OCI-LY1 (cell line): ENCODE measurements around the gene ERV3-1.

Source experiments
- EZH2 ChIP-seq: fragments of 200-600 bp; sonication (generic), shearing (Covaris generic); IDR thresholded peaks from 2 replicates; pipeline ENCODE4 v1.8.0; 2017; ENCODE audit warnings: borderline replicate concordance, mixed run types, mild to moderate bottlenecking, antibody characterized with exemption, low read length, moderate library complexity, mixed read lengths
- TF ChIP-seq, protein P1 (sequence below): fragments of 200-600 bp; sonication (generic), shearing (Covaris generic); IDR thresholded peaks from 2 replicates; pipeline ENCODE4 v1.5.1; 2017; ENCODE audit warnings: mild to moderate bottlenecking, antibody characterized with exemption, low read length, moderate library complexity, mixed read lengths

DNA sequence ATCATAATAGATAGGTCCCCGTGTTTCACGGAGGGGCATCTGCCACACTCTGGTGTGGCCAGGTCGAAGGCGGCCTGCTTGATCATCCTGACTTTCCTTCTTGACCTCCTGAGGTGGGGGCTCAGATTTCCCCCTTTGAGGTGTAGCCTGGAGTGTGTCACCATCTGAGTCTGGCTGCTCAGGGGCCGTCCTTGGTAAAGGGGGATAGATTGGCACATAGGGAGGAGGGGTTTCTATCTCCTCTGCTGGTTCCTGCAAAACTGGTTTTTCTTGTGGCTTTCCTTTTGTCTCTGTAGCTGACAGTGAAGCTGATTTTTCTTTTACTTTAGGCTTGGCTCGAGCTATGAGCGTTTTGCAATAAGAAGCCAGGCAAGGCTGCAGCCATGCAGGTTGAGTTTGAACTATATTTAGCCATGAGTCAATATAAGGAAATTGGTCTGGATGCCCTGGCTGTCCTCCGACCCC is 8.5 kb downstream of the ERV3-1 start:
- TF ChIP-seq EZH2, result no peak
- TF ChIP-seq, protein P1, sequence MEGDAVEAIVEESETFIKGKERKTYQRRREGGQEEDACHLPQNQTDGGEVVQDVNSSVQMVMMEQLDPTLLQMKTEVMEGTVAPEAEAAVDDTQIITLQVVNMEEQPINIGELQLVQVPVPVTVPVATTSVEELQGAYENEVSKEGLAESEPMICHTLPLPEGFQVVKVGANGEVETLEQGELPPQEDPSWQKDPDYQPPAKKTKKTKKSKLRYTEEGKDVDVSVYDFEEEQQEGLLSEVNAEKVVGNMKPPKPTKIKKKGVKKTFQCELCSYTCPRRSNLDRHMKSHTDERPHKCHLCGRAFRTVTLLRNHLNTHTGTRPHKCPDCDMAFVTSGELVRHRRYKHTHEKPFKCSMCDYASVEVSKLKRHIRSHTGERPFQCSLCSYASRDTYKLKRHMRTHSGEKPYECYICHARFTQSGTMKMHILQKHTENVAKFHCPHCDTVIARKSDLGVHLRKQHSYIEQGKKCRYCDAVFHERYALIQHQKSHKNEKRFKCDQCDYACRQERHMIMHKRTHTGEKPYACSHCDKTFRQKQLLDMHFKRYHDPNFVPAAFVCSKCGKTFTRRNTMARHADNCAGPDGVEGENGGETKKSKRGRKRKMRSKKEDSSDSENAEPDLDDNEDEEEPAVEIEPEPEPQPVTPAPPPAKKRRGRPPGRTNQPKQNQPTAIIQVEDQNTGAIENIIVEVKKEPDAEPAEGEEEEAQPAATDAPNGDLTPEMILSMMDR, result no peak
